ENCODE data around the gene CAMK1D.

- TF ChIP-seq, protein P1, sequence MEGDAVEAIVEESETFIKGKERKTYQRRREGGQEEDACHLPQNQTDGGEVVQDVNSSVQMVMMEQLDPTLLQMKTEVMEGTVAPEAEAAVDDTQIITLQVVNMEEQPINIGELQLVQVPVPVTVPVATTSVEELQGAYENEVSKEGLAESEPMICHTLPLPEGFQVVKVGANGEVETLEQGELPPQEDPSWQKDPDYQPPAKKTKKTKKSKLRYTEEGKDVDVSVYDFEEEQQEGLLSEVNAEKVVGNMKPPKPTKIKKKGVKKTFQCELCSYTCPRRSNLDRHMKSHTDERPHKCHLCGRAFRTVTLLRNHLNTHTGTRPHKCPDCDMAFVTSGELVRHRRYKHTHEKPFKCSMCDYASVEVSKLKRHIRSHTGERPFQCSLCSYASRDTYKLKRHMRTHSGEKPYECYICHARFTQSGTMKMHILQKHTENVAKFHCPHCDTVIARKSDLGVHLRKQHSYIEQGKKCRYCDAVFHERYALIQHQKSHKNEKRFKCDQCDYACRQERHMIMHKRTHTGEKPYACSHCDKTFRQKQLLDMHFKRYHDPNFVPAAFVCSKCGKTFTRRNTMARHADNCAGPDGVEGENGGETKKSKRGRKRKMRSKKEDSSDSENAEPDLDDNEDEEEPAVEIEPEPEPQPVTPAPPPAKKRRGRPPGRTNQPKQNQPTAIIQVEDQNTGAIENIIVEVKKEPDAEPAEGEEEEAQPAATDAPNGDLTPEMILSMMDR (IDR thresholded peaks at IDR 0.05): no peak
- no peak for TF ChIP-seq POLR2A (IDR thresholded peaks at IDR 0.05)
Observed at GRCh38 chr10:12508165-12508564, 158.8 kb downstream of the CAMK1D start.

Measured in heart left ventricle (tissue), 13 donors.